ENCODE measurements around the gene TSGA10. TPM values are rescaled to one million over a fixed set of nuclear protein-coding genes. Genes with fewer than 3 reads are reported as not detected.
A peak's percentile ranks its signal among the peaks of the same experiment; 100 is the strongest.
"Not testable (repeated sequence)": the region's sequence is repeated elsewhere in the genome, so short reads cannot be mapped to it uniquely, and the experiment has no call there.

Gene TSGA10
- total and polyA plus RNA-seq, 9 donors = 1.5 to 3.1 (median 1.9) TPM

DNA sequence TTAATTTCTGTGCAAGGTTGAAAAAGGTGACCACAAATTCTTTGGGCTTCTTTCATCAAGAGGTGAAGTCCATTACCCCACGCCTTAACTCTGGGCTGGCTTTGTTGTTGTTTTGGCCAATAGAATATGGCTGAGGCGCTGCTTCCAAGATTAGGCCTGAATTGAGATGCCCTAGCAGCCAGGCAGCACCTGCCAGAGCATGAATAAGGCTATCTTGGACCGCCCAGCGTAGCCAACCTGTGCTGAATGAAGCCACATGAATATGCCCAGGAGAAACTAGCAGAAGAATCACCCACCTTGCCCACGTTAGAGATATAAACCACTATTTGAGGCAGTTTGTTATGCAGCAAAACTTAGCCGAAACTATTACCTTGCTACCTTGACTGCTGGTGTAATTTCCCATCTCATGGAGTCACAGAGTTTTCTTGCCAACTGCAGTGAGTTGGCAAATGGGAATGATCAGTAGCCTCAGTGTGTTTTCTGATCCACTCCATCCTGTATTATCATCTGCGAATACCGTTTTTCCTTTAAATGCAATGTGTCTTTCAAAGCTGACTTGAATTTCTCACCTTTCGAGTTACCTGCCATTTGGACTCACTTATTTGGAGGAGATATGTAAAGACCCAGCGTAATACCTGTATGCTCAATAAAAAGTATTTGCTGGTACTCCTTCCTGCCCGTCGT lies 679 bp downstream of the TSGA10 start:
- Histone ChIP-seq H3K4me1 (ENCODE audit: control insufficient read depth, insufficient read depth, low read length) (peaks cover 9% of the 10 kb centered on the region), H3K27ac (ENCODE audit: low read length) (peak overlapping the region; percentile 93), H3K4me3 (ENCODE audit: low read length) (peak overlapping the region; percentile 91), H3K36me3 (ENCODE audit: control insufficient read depth, insufficient read depth, low read length) (peaks cover 9% of the 10 kb centered on the region), H3K9me3 (replicated peaks; ENCODE audit: control insufficient read depth, low read depth, low read length) (no peaks in the 10 kb centered on the region), H3K27me3 (ENCODE audit: control insufficient read depth, insufficient read depth, low read length) (no peaks in the 10 kb centered on the region)
- 60% methylated on average over 8 of the region's 12 CpGs for WGBS (ENCODE audit: insufficient coverage)
- peak; percentile 21 for DNase-seq

DNA sequence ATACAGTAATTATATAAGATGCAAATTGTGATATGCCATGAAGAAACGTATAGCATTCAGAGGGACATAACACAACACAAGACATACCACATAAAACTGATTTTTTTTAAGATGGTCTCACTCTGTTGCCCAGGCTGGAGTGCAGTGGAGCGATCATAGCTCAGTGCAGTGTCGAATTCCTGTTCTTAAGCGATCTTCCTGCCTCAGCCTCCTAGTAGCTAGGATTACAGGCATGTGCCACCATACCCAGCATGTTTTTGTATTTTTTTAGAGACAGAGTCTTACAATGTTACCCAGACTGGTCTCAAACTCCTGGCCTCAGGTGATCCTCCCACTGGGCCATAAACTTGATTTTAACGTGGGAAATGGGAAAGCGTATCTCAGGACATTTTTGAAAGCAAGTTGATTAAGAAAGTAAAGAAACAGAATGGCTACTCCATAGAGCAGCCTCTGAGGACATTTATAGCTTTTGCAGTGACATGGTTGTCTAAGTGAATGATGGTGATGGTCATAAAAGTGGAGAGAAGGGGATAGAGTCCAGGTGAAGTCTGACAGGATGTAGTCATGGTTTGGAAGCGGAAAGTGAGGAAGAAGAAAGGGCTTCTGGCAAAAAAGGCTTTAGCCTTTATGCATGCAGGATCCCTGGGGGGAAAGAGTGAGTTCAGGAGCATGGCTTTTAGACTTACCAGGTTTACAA lies 2.4 kb downstream of the TSGA10 start:
- Histone ChIP-seq H3K4me1 (ENCODE audit: control insufficient read depth, insufficient read depth, low read length) (peaks cover 9% of the 10 kb centered on the region), H3K9me3 (replicated peaks; ENCODE audit: control insufficient read depth, low read depth, low read length) (no peaks in the 10 kb centered on the region), H3K27ac (ENCODE audit: low read length) (no peak overlapping the region), H3K4me3 (ENCODE audit: low read length) (no peak overlapping the region), H3K27me3 (ENCODE audit: control insufficient read depth, insufficient read depth, low read length) (no peaks in the 10 kb centered on the region), H3K36me3 (ENCODE audit: control insufficient read depth, insufficient read depth, low read length) (peaks cover 5% of the 10 kb centered on the region)
- DNase-seq = no peak
- 53% methylated on average over 4 of the region's 7 CpGs for whole genome bisulfite sequencing (ENCODE audit: insufficient coverage)

DNA sequence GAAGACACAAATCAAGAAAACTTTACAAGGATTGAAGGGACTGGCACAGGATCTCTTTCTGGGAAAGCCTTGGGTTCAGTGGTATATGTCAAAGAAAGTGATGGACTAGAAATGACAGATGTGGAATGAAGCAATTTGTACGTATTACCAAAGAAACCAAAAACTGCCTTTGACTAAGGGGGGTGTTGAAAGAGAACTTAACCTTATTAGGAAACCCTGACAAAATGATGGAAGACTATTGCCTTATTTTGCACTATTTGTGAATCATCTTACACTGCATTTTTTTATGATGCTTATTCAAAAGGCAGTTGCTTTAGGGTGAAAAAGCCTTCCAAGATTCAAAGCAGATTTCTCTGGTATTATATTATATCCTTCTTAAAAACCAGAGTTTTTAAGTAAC lies 4.0 kb downstream of the TSGA10 start:
- no peaks in the 10 kb centered on the region for H3K27me3 ChIP-seq (ENCODE audit: control insufficient read depth, insufficient read depth, low read length)
- no CpG with 5 or more reads among the region's 1 CpG for WGBS (ENCODE audit: insufficient coverage)
- H3K4me1 ChIP-seq (ENCODE audit: control insufficient read depth, insufficient read depth, low read length) = peaks cover 8% of the 10 kb centered on the region
- no peaks in the 10 kb centered on the region for H3K36me3 ChIP-seq (ENCODE audit: control insufficient read depth, insufficient read depth, low read length)
- H3K9me3 ChIP-seq (replicated peaks; ENCODE audit: control insufficient read depth, low read depth, low read length) = no peaks in the 10 kb centered on the region
- no peak for DNase-seq
- no peak overlapping the region for H3K27ac ChIP-seq (ENCODE audit: low read length)
- H3K4me3 ChIP-seq (ENCODE audit: low read length) = no peak overlapping the region

DNA sequence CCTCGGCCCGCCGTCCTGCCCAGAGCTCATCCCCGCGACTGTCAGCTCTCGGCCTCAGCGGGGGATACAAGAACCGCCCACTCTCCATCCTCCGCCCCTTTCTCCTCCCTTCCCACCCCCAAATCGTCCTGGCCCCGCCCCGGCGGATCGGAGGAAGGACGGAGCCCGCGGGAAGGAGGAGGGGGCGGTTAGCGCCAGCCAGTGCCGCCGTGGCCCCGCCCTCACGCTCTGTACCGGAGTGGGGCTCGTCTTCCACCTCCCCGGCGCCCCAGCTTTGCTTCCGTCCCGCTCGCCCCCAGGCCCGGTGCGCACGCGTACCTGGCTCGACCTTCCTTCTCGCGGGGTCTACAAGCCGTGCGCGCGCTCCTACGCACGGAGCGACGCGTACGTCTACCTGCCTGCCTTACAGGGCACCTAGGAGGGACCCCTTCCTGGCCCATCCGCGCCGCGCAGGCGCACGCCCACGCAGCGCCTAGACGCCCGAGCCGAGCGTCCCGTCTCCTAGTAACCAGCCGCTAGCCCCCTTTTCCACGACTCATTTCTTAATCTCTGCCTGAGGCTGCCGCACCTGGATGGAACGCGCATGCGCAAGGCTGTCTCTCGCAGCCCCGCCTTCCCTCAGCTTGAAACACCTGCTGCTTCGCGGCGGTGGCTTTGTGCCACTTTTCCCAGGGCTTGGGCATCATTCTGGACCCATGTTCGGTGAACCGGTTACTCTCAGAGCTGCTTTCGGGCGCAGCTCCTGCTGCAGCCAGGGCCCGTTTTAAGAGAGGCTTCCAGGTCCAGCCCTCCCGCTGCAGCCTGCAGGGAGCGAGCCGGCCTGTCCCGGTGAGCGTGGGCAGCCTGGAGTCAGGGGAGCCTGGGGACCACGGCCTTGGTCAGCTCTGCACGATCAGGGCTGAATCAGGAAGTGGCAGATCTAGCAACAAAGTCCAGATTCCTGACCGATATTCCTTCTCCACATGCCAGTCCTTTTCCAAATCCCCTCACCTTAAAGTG lies 13.3 kb downstream of the TSGA10 start, which contains the start of gene C2orf15:
C2orf15 (plus strand) TSS at position 598 of the 999 bp plus-strand sequence. CDS start 8,852 bp downstream, outside the sequence.
- peak; percentile 94 for DNase-seq
- peaks cover 9% of the 10 kb centered on the region for H3K4me1 ChIP-seq (ENCODE audit: control insufficient read depth, insufficient read depth, low read length)
- WGBS (ENCODE audit: insufficient coverage) = under 1% methylated on average over 73 of the region's 84 CpGs
- peak within 1 kb of the TSS; percentile 95 for H3K4me3 ChIP-seq (ENCODE audit: low read length)
- peaks cover 6% of the 10 kb centered on the region for H3K27me3 ChIP-seq (ENCODE audit: control insufficient read depth, insufficient read depth, low read length)
- H3K27ac ChIP-seq (ENCODE audit: low read length) = peak within 1 kb of the TSS; percentile 62
- H3K9me3 ChIP-seq (replicated peaks; ENCODE audit: control insufficient read depth, low read depth, low read length) = no peaks in the 10 kb centered on the region
- H3K36me3 ChIP-seq (ENCODE audit: control insufficient read depth, insufficient read depth, low read length) = no peaks in the 10 kb centered on the region

DNA sequence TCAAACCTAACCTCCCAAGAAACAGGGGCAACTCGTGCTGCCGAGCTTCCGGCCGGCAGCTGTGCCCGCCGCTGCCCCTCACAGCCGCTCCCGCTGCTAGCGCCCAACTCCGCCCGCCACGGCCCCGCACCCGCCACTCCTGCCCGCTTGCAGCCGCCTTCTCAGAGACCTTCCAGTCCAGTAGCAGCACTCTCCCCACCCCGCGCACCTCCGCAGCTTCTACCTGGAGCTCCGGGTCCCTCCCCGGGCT lies 14.0 kb downstream of the TSGA10 start:
- no peak for DNase-seq
- no peak overlapping the region for H3K27ac ChIP-seq (ENCODE audit: low read length)

DNA sequence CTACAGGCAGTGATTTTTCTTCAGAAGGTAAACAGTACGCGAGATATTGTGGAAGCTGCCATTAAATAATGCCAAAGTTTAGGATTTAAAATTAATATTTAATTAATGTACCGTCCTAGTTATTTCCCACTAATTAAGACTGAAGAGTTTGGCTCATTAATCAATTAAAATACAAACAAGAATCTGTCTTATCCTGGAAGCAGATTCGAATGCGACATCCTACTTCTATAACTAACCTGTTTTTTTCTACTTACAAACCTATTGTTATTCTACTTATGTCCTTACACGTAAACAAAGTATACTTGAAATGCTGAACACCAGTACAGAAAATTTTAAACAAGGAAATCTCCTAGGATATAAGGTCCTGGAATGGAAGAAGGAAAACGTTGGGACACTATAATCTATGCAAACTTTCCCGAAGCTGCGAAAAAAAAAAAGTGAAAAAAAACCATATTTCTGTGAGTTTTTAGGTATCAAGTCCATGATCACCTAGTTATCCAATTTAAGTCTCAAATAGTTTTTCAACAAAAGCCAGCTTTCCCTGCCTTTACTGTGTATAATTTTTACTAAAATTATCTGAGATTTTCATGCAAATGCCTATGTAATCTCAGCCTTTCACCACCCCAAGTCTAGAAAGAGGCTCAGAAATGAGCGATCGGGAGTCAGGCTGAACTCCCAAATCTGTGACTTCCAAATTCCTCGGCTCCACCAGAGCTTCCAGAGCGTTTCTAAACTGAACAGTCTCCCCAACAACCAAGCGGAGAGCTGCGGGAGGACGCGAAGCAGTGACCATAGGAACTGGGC lies 14.5 kb downstream of the TSGA10 start:
- Histone ChIP-seq H3K27me3 (ENCODE audit: control insufficient read depth, insufficient read depth, low read length) (peaks cover 6% of the 10 kb centered on the region), H3K9me3 (replicated peaks; ENCODE audit: control insufficient read depth, low read depth, low read length) (no peaks in the 10 kb centered on the region), H3K36me3 (ENCODE audit: control insufficient read depth, insufficient read depth, low read length) (no peaks in the 10 kb centered on the region), H3K27ac (ENCODE audit: low read length) (no peak overlapping the region), H3K4me3 (ENCODE audit: low read length) (peak overlapping the region; percentile 95), H3K4me1 (ENCODE audit: control insufficient read depth, insufficient read depth, low read length) (peaks cover 9% of the 10 kb centered on the region)
- 0% methylated on average over 7 of the region's 17 CpGs for WGBS (ENCODE audit: insufficient coverage)
- DNase-seq = peak; percentile 48

More for the DNA sequence above, 14.0 kb downstream of the TSGA10 start:
- Histone ChIP-seq H3K27me3 (ENCODE audit: control insufficient read depth, insufficient read depth, low read length) (peaks cover 6% of the 10 kb centered on the region), H3K4me1 (ENCODE audit: control insufficient read depth, insufficient read depth, low read length) (peaks cover 9% of the 10 kb centered on the region), H3K4me3 (ENCODE audit: low read length) (peak overlapping the region; percentile 95), H3K9me3 (replicated peaks; ENCODE audit: control insufficient read depth, low read depth, low read length) (no peaks in the 10 kb centered on the region), H3K36me3 (ENCODE audit: control insufficient read depth, insufficient read depth, low read length) (no peaks in the 10 kb centered on the region)
- WGBS (ENCODE audit: insufficient coverage) = 0% methylated on average over 19 of the region's 21 CpGs

DNA sequence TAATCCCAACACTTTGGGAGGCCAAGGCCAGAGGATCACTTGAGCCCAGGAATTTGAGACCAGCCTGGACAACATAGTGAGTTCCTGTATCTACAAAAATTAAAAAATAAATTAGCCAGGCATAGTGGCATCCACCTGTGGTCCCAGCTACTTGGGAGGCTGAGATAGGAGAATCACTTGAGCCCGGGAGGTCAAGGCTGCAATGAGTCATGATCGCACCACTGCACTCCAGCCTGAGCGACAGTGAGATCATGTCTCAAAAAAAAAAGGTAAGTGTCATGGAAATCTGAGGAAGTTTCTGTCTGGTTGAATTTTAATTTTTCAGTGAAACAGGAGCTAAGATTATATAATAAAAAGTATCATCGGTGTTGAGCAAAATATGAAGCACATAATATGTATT lies 15.7 kb downstream of the TSGA10 start:
- Histone ChIP-seq H3K27ac (ENCODE audit: low read length) (no peak overlapping the region), H3K4me3 (ENCODE audit: low read length) (no peak overlapping the region), H3K36me3 (ENCODE audit: control insufficient read depth, insufficient read depth, low read length) (no peaks in the 10 kb centered on the region), H3K27me3 (ENCODE audit: control insufficient read depth, insufficient read depth, low read length) (peaks cover 6% of the 10 kb centered on the region), H3K4me1 (ENCODE audit: control insufficient read depth, insufficient read depth, low read length) (peaks cover 9% of the 10 kb centered on the region), H3K9me3 (replicated peaks; ENCODE audit: control insufficient read depth, low read depth, low read length) (peaks cover 2% of the 10 kb centered on the region)
- DNase-seq = no peak
- 67% methylated on average over 1 of the region's 4 CpGs for WGBS (ENCODE audit: insufficient coverage)

DNA sequence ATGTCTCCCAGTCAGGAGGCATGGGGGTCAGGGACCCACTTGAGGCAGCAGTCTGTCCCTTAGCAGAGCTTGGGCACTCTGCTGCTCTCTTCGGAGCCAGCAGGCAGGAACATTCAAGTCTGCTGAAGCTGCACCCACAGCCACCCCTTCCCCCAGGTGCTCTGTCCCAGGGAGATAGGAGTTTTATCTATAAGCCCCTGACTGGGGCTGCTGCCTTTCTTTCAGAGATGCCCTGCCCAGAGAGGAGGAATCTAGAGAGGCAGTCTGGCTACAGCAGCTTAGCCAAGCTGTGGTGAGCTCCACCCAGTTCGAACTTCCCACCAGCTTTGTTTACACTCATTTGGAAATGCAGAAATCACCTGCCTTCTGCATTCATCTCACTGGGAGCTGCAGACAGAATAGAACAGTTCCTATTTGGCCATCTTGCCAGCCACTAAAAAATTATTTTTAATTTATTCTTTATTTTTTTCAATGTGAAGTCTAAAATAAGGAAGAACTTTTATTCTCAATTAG lies 19.6 kb downstream of the TSGA10 start:
- H3K9me3 ChIP-seq (replicated peaks; ENCODE audit: control insufficient read depth, low read depth, low read length); H3K36me3 ChIP-seq (ENCODE audit: control insufficient read depth, insufficient read depth, low read length); H3K27ac ChIP-seq (ENCODE audit: low read length); H3K27me3 ChIP-seq (ENCODE audit: control insufficient read depth, insufficient read depth, low read length); DNase-seq; H3K4me1 ChIP-seq (ENCODE audit: control insufficient read depth, insufficient read depth, low read length); H3K4me3 ChIP-seq (ENCODE audit: low read length): not testable (repeated sequence)
- WGBS (ENCODE audit: insufficient coverage) = no CpG with 5 or more reads among the region's 2 CpGs

DNA sequence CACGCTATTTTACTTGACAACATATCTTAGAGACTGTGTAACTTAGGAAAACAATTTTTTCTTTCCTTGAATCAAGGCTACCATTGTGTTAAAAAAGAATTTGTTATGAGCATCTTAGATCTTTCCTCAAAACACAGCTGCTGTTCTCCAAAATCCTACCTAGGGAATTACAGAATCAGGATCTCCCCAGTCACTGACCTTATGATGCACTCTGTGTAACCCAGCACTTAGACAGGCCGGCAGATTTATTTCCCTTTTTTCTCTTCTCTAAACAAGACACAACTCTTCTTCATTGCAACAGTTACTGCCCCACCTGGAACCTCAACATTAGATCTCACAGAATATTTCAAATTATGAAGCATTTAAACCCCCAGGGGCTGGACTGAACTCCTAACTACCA lies 26.8 kb downstream of the TSGA10 start:
- H3K9me3 ChIP-seq (replicated peaks; ENCODE audit: control insufficient read depth, low read depth, low read length) = peaks cover 11% of the 10 kb centered on the region
- H3K4me3 ChIP-seq (ENCODE audit: low read length) = no peak overlapping the region
- no peaks in the 10 kb centered on the region for H3K4me1 ChIP-seq (ENCODE audit: control insufficient read depth, insufficient read depth, low read length)
- 40% methylated on average over 1 of the region's 2 CpGs for WGBS (ENCODE audit: insufficient coverage)
- no peaks in the 10 kb centered on the region for H3K36me3 ChIP-seq (ENCODE audit: control insufficient read depth, insufficient read depth, low read length)
- DNase-seq = peak; percentile 51
- no peaks in the 10 kb centered on the region for H3K27me3 ChIP-seq (ENCODE audit: control insufficient read depth, insufficient read depth, low read length)
- H3K27ac ChIP-seq (ENCODE audit: low read length) = no peak overlapping the region
